ENCODE data around the gene ASPSCR1. TPM values are rescaled to one million over a fixed set of nuclear protein-coding genes. Genes with fewer than 3 reads are reported as not detected.

The ASPSCR1 gene
- total and polyA plus RNA-seq, 9 of the 15 experiments (the other 6 are each of a cell fraction or from before 2014, with no cell fraction given), result 0.90 to 36.9 (median 11.6) TPM

DNA sequence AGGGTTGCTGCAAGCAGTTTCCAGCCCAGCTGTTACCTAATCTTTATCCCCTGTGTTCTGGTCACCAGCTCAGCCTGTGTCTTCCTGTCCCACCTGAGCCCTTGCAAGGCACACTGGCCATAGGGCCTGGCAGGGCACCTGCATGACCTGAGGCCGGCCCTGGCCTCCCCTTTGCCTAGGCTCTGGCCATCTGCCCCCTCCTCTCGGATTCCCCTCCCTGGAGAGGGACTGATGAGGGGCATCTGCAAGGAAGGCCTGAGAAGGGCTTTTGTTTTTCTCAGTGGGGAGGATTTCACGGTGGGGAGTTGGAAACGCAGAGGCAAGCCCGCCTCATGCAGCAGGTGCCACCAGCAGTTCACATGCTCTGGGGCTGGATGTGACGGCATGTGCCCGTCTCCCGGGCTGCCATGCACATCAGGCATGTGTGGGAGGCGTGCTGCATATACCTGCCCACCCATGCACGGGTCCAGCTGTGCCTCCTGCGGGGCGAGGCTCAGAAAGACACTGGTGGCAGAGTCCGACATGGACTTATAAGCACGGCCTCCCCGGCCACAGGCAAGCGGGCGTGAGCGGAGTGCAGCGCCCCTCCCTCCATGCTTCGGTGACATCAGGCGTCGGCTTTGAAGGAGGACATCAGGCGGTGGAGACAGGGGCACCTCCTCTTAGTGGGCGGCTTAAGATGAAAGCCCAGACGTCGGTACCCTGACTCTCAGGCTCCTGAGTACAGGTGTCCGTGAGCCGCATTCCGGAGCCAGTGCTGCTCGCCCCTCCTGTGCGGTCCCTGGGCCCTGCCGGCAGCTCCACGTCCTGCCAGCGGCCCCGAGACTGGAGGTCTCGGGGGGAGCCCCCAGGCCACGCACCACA, 16.5 kb downstream of the ASPSCR1 start:
- in situ Hi-C loops (cut with MboI), result no loop called here
- FAIRE-seq (no peak), ATAC-seq (no peak), DNase-seq (ENCODE audit: extremely low read depth in 1 of 4, low spot score in 3 of 4) (no peak)
- Histone ChIP-seq H2AFZ (ENCODE audit: low read depth, low read length) (no peak overlapping the region), H3K4me2 (ENCODE audit: insufficient read depth, low read length) (no peak overlapping the region), H3K9me1 (ENCODE audit: control insufficient read depth, insufficient read depth, low read length) (peaks cover 3% of the 10 kb centered on the region), H3K36me3 (ENCODE audit: control insufficient read depth, insufficient read depth, low read length) (peaks cover 10% of the 10 kb centered on the region; the same call in 1 of the 3 replicates), H3K27me3 (ENCODE audit: control insufficient read depth in 2 of 2, insufficient read depth in 2 of 2, low read length in 2 of 2) (no peaks in the 10 kb centered on the region), H4K20me1 (replicated peaks; ENCODE audit: control insufficient read depth, insufficient read depth, low read length) (no peaks in the 10 kb centered on the region), H3K9ac (ENCODE audit: insufficient read depth in 1 of 2, low read depth in 2 of 2, low read length in 2 of 2) (peak overlapping the region in 1 of 2 experiments; percentile 74; a peak in 2 of 4 replicates), H3K27ac (ENCODE audit: extremely low read depth, low read depth, low read length) (no peak overlapping the region), H3K79me2 (ENCODE audit: control insufficient read depth, insufficient read depth, low read length) (no peaks in the 10 kb centered on the region), H3K9me3 (replicated peaks; ENCODE audit: control insufficient read depth, insufficient read depth, low read depth, low read length) (no peaks in the 10 kb centered on the region), H3K4me3 (no peak overlapping the region), H3K4me1 (replicated peaks in 1 of 2; ENCODE audit: control insufficient read depth in 2 of 2, insufficient read depth in 2 of 2, low read length in 2 of 2) (peaks cover 0 to 58% of the 10 kb centered on the region in 2 experiments; a peak in 2 of 5 replicates)
- intact Hi-C loops (cut with micrococcal nuclease), result no loop called here
- POLR2A ChIA-PET, result interaction anchor here (0.7 kb wide), 2 partner anchors 27 to 29 kb away, joined by 3 read pairs; partner anchors contain the start of gene LRRC45
- TF ChIP-seq POLR2AphosphoS2 (IDR thresholded peaks at IDR 0.05; ENCODE audit: low read length) (no peak), MITF (IDR thresholded peaks at IDR 0.05) (no peak), NFE2L1 (tag; IDR thresholded peaks at IDR 0.05; ENCODE audit: borderline replicate concordance, low read depth) (no peak), ZKSCAN1 (IDR thresholded peaks at IDR 0.05; ENCODE audit: low read depth, low read length) (no peak), NCOR1 (IDR thresholded peaks at IDR 0.05) (no peak), ZNF57 (CRISPR knock-in tag; IDR thresholded peaks at IDR 0.05) (no peak), ARID3A (IDR thresholded peaks at IDR 0.05; ENCODE audit: borderline replicate concordance, low read depth, low read length) (no peak), SMAD3 (CRISPR knock-in tag; conservative IDR thresholded peaks at IDR 0.05) (no peak)
- CTCF ChIA-PET (ENCODE audit: low intra/inter-chr PET ratio), result no interaction called here
- BruUV-seq (replicated peaks), result no TSS peak
- WGBS (ENCODE audit: insufficient coverage, low coverage, missing lambda C conversion rate), result 87% methylated on average over 36 of the region's 37 CpGs

Measured in K562 (cell line).